ENCODE results near the gene RPS6KA5. TPM values are rescaled to one million over a fixed set of nuclear protein-coding genes. Genes with fewer than 3 reads are reported as not detected.
"Not testable (repeated sequence)": the region's sequence is repeated elsewhere in the genome, so short reads cannot be mapped to it uniquely, and the experiment has no call there.

The RPS6KA5 gene
- total and polyA plus RNA-seq, 8 donors: 1.6 to 25.0 (median 8.5) TPM

DNA sequence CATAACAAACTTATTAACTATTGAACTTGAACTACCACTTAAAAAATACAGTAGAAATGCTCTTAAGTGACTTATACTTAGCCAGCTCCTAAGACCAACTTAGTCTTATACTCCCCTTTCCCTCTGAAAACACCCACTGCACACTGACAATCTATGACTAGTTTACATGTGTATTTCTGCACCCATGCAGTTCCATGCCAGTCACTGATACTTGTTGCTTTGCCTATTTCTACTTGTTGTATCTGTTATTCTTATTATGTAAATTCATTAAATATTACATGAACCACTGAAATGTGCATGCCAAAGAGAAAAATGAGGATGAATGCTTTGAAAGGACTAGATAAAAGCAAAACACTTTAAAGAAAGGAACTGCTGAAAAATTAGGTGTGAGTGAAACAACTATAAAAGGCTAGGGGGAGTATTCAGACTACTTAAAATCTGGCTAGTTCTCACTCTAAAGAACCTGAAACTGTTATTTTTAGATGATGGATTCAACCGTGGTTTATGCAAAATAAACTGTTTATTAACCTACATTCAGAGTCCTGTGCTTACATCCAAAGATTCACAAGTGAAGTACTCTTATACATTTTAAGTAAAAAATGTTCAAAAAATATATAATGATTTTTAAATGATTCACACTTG is 74.7 kb downstream of the RPS6KA5 start:
- Histone ChIP-seq H3K4me1 (no peaks in the 10 kb centered on the region), H3K36me3 (peaks cover 0 to 6% (median 0%) of the 10 kb centered on the region in 4 donors), H3K4me3 (no peak overlapping the region), H3K27ac (no peak overlapping the region), H3K9me3 (no peaks in the 10 kb centered on the region), H3K27me3 (no peaks in the 10 kb centered on the region)
- WGBS, 5 donors: 16 to 49% (median 37%) methylated on average over 1 of the region's 1 CpG
- intact Hi-C loops (cut with DNase I; ENCODE audit: low total_unique reads): no loop called here
- DNase-seq: no peak
- TF ChIP-seq POLR2A (IDR thresholded peaks at IDR 0.05) (no peak), POLR2AphosphoS5 (IDR thresholded peaks at IDR 0.05) (no peak), EP300 (IDR thresholded peaks at IDR 0.05) (no peak)
- TF ChIP-seq, protein P1, sequence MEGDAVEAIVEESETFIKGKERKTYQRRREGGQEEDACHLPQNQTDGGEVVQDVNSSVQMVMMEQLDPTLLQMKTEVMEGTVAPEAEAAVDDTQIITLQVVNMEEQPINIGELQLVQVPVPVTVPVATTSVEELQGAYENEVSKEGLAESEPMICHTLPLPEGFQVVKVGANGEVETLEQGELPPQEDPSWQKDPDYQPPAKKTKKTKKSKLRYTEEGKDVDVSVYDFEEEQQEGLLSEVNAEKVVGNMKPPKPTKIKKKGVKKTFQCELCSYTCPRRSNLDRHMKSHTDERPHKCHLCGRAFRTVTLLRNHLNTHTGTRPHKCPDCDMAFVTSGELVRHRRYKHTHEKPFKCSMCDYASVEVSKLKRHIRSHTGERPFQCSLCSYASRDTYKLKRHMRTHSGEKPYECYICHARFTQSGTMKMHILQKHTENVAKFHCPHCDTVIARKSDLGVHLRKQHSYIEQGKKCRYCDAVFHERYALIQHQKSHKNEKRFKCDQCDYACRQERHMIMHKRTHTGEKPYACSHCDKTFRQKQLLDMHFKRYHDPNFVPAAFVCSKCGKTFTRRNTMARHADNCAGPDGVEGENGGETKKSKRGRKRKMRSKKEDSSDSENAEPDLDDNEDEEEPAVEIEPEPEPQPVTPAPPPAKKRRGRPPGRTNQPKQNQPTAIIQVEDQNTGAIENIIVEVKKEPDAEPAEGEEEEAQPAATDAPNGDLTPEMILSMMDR (IDR thresholded peaks at IDR 0.05): no peak

DNA sequence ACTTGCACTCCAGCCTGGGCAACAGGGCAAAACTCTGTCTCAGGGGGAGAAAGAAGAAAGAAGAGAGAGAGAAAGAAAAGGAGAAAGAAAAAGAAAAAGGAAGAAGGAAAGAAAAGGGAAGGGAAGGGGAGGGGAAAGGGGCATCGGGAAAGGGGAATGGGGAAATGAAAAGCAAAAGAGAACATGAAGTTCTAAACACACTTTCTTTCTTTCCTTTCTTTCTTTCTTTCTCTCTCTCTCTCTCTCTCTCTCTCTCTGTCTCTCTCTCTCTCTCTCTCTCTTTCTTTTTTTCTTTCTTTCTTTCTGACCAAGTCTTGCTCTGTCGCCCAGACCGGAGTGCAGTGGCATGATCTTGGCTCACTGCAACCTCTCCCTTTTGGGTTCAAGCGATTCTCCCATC is 76.9 kb downstream of the RPS6KA5 start:
- WGBS, 5 donors: 89 to 98% (median 95%) methylated on average over 4 of the region's 4 CpGs

DNA sequence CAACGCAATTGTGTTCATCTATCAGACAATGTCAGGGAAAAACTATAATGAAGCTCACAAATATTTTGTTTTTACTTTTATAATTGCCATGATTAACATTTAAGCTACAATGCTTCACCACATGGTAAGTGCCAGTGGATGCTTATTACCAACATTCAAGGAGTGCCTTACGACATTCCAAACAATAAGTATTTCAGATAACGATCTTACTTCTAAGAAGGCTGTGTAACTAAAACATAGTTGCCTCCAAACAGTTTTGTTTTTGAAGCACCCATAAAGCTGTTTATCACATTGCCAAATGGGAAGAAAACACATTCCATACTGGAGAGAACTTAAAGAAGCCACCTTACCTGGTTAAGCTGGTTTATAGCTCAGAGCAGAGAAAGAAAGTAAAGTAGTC is 78.8 kb downstream of the RPS6KA5 start:
- H3K27me3 ChIP-seq: no peaks in the 10 kb centered on the region
- H3K4me1 ChIP-seq: peaks cover 0 to 13% (median 5%) of the 10 kb centered on the region in 4 donors
- peaks cover 0 to 19% (median 14%) of the 10 kb centered on the region in 4 donors for H3K36me3 ChIP-seq
- no peak for DNase-seq
- H3K9me3 ChIP-seq: no peaks in the 10 kb centered on the region
- H3K27ac ChIP-seq: no peak overlapping the region
- TF ChIP-seq POLR2A (IDR thresholded peaks at IDR 0.05) (no peak), EP300 (IDR thresholded peaks at IDR 0.05) (no peak), POLR2AphosphoS5 (IDR thresholded peaks at IDR 0.05) (no peak)
- TF ChIP-seq, protein P1 (IDR thresholded peaks at IDR 0.05): no peak
- H3K4me3 ChIP-seq: no peak overlapping the region
- WGBS, 5 donors: 84 to 92% (median 89%) methylated on average over 3 of the region's 3 CpGs
- intact Hi-C loops (cut with DNase I; ENCODE audit: low total_unique reads): no loop called here

More for the DNA sequence above, 76.9 kb downstream of the RPS6KA5 start:
- intact Hi-C loops (cut with DNase I; ENCODE audit: low total_unique reads): no loop called here
- H3K27ac ChIP-seq: no peak overlapping the region
- H3K4me3 ChIP-seq: no peak overlapping the region
- H3K9me3 ChIP-seq: no peaks in the 10 kb centered on the region
- H3K27me3 ChIP-seq: no peaks in the 10 kb centered on the region
- H3K36me3 ChIP-seq: peaks cover 0 to 6% (median 0%) of the 10 kb centered on the region in 4 donors
- DNase-seq: no peak
- TF ChIP-seq POLR2AphosphoS5 (IDR thresholded peaks at IDR 0.05) (no peak), POLR2A (IDR thresholded peaks at IDR 0.05) (no peak), EP300 (IDR thresholded peaks at IDR 0.05) (no peak)
- TF ChIP-seq, protein P1 (IDR thresholded peaks at IDR 0.05): no peak
- peaks cover 0 to 13% (median 5%) of the 10 kb centered on the region in 4 donors for H3K4me1 ChIP-seq

DNA sequence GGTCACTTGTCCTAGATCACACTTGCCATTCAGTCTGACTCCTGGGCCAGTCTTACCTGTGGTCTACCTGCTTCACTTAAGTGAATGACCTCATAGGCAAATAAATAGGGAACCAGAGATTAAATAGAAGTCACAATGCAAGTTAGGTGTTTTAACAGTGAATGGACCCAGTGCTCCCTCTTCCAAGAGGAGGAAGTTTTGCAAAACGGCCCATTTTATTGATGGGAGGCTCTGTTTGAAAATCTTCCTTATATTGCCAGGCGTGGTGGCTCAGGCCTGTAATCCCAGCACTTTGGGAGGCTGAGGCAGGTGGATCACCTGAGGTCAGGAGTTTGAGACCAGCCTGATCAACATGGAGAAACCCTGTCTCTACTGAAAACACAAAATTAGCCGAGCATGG is 79.8 kb downstream of the RPS6KA5 start:
- H3K27ac ChIP-seq; H3K27me3 ChIP-seq; DNase-seq; H3K9me3 ChIP-seq; intact Hi-C loops (cut with DNase I; ENCODE audit: low total_unique reads); H3K4me3 ChIP-seq: not testable (repeated sequence)
- Histone ChIP-seq H3K36me3 (peaks cover 0 to 22% (median 14%) of the 10 kb centered on the region in 4 donors), H3K4me1 (peaks cover 0 to 13% (median 5%) of the 10 kb centered on the region in 4 donors)
- 90 to 95% (median 91%) methylated on average over 3 of the region's 3 CpGs for WGBS, 5 donors

DNA sequence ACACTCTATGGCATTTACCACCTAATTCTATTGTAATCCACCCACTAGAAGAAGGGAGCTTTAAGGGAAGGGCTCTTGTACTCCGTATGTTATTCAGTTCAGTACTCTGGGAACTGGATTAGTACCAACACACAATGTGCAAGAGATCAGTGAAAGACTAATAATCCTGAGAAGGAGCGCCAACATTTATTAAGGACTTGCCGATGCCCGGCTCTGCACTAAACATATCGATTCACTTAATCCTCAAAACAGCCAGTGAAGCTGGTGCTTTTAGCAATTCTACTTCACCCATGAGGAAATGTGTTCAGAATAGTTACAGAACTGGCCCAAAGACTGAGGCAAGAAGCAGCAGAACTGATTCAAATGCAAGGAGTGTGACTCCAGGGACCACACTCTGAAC is 80.9 kb downstream of the RPS6KA5 start:
- DNase-seq: no peak
- TF ChIP-seq POLR2A (IDR thresholded peaks at IDR 0.05): no peak
- no peak for TF ChIP-seq EP300 (IDR thresholded peaks at IDR 0.05)
- no peak for TF ChIP-seq POLR2AphosphoS5 (IDR thresholded peaks at IDR 0.05)
- TF ChIP-seq, protein P1 (IDR thresholded peaks at IDR 0.05): no peak
- intact Hi-C loops (cut with DNase I; ENCODE audit: low total_unique reads): no loop called here
- WGBS, 5 donors: 64 to 81% (median 72%) methylated on average over 5 of the region's 5 CpGs
- H3K4me1 ChIP-seq: peaks cover 0 to 13% (median 5%) of the 10 kb centered on the region in 4 donors
- H3K9me3 ChIP-seq: no peaks in the 10 kb centered on the region
- H3K27ac ChIP-seq: no peak overlapping the region
- H3K27me3 ChIP-seq: no peaks in the 10 kb centered on the region
- peaks cover 0 to 26% (median 19%) of the 10 kb centered on the region in 4 donors for H3K36me3 ChIP-seq
- H3K4me3 ChIP-seq: no peak overlapping the region

Data from stomach (tissue), 9 donors.